MM.1S (cell line): Measurements from ENCODE around the gene COPE.

Source experiments
- DNase-seq: peaks from one replicate; pipeline ENCODE4 v3.0.0-alpha.2; 2015
- H2AFZ ChIP-seq: fragments of 300-600 bp; sonication (generic); 2 replicates; pipeline ENCODE4 v1.6.0; 2016; ENCODE audit warnings: antibody characterized with exemption, low read length
- H3F3A ChIP-seq: fragments of 300-600 bp; sonication (generic); 2 replicates; pipeline ENCODE4 v1.6.1; 2016; ENCODE audit warnings: mild to moderate bottlenecking, antibody characterized with exemption, low read length, moderate library complexity, mixed read lengths; ENCODE audit not compliant: insufficient read depth
- H3K27ac ChIP-seq: fragments of 300-600 bp; sonication (generic); 2 replicates; pipeline ENCODE4 v1.5.1; 2016; ENCODE audit warnings: mild to moderate bottlenecking, low read length
- H3K27me3 ChIP-seq: fragments of 300-600 bp; sonication (generic); replicated peaks from 2 replicates; pipeline ENCODE4 v1.6.0; 2016; ENCODE audit warnings: low read length; ENCODE audit not compliant: insufficient read depth
- H3K36me3 ChIP-seq: fragments of 300-600 bp; sonication (generic); replicated peaks from 2 replicates; pipeline ENCODE4 v1.6.1; 2016; ENCODE audit warnings: mild to moderate bottlenecking, low read length, mixed read lengths; ENCODE audit not compliant: insufficient read depth
- H3K4me1 ChIP-seq: fragments of 300-600 bp; sonication (generic); 2 replicates; pipeline ENCODE4 v1.6.1; 2016; ENCODE audit warnings: low read length, mixed read lengths
- H3K4me2 ChIP-seq: fragments of 300-600 bp; sonication (generic); 2 replicates; pipeline ENCODE4 v1.6.0; 2016; ENCODE audit warnings: low read depth, low read length
- H3K4me3 ChIP-seq: fragments of 300-600 bp; sonication (generic); 2 replicates; pipeline ENCODE4 v1.5.1; 2016; ENCODE audit warnings: low read length, mixed read lengths
- H3K79me2 ChIP-seq: fragments of 300-600 bp; sonication (generic); 2 replicates; pipeline ENCODE4 v1.6.1; 2016; ENCODE audit warnings: mixed run types, low read length, mixed read lengths
- H3K9ac ChIP-seq: fragments of 300-600 bp; sonication (generic); 2 replicates; pipeline ENCODE4 v1.6.1; 2016; ENCODE audit warnings: low read length, mixed read lengths
- H3K9me2 ChIP-seq: fragments of 300-600 bp; sonication (generic); replicated peaks from 2 replicates; pipeline ENCODE4 v1.6.1; 2016; ENCODE audit warnings: mild to moderate bottlenecking, low read length, mixed read lengths; ENCODE audit not compliant: insufficient read depth
- H3K9me3 ChIP-seq: fragments of 300-600 bp; sonication (generic); replicated peaks from 2 replicates; pipeline ENCODE4 v1.6.1; 2016; ENCODE audit warnings: mild to moderate bottlenecking, low read length, mixed read lengths; ENCODE audit not compliant: insufficient read depth
- H4K20me1 ChIP-seq: fragments of 300-600 bp; sonication (generic); 2 replicates; pipeline ENCODE4 v1.6.1; 2016; ENCODE audit warnings: mild to moderate bottlenecking, low read length, moderate library complexity, mixed read lengths; ENCODE audit not compliant: insufficient read depth
- CTCF ChIP-seq: fragments of 300-600 bp; sonication (generic); IDR thresholded peaks from 2 replicates; pipeline ENCODE4 v1.5.1; 2016; ENCODE audit warnings: antibody characterized with exemption, low read length, mixed read lengths
- EZH2 ChIP-seq: fragments of 300-600 bp; sonication (generic); optimal IDR thresholded peaks from 2 replicates; pipeline ENCODE3; 2017; ENCODE audit warnings: low read depth, mild to moderate bottlenecking, antibody characterized with exemption, low read length, mixed read lengths
- EZH2phosphoT487 ChIP-seq: fragments of 300-600 bp; sonication (generic); IDR thresholded peaks from 2 replicates; pipeline ENCODE4 v1.6.1; 2018; ENCODE audit warnings: antibody characterized with exemption, low read length

Gene COPE

GRCh38 chr19:18855647-18856384, 63.4 kb downstream of the COPE start:
- no peaks in the 10 kb centered on the region for H3K9me2 ChIP-seq
- H3K4me1 ChIP-seq, result peaks cover 20% of the 10 kb centered on the region
- H3K9ac ChIP-seq, result no peak overlapping the region
- H2AFZ ChIP-seq, result no peak overlapping the region
- no peaks in the 10 kb centered on the region for H4K20me1 ChIP-seq
- no peak overlapping the region for H3K4me3 ChIP-seq
- peaks cover 9% of the 10 kb centered on the region; the same call in 1 of the 2 replicates for H3F3A ChIP-seq
- no peaks in the 10 kb centered on the region for H3K9me3 ChIP-seq
- H3K79me2 ChIP-seq, result peaks cover 86% of the 10 kb centered on the region
- peaks cover 32% of the 10 kb centered on the region for H3K36me3 ChIP-seq
- DNase-seq, result no peak
- no peak overlapping the region for H3K27ac ChIP-seq
- no peak for TF ChIP-seq EZH2phosphoT487
- TF ChIP-seq CTCF, result no peak
- TF ChIP-seq EZH2, result no peak
- no peak overlapping the region for H3K4me2 ChIP-seq
- H3K27me3 ChIP-seq, result no peaks in the 10 kb centered on the region

- no peak for TF ChIP-seq CTCF
- TF ChIP-seq EZH2, result no peak
- no peak for TF ChIP-seq EZH2phosphoT487
- no peak for DNase-seq
- H3K27ac ChIP-seq, result no peak overlapping the region
- no peaks in the 10 kb centered on the region for H3K27me3 ChIP-seq
- no peaks in the 10 kb centered on the region for H3K9me2 ChIP-seq
- H3K36me3 ChIP-seq, result peaks cover 31% of the 10 kb centered on the region
- no peak overlapping the region for H2AFZ ChIP-seq
- H3K4me1 ChIP-seq, result peaks cover 12% of the 10 kb centered on the region
- H3K9ac ChIP-seq, result no peak overlapping the region
- peaks cover under 1% of the 10 kb centered on the region; the same call in 1 of the 2 replicates for H4K20me1 ChIP-seq
- no peak overlapping the region for H3K4me2 ChIP-seq
- H3K9me3 ChIP-seq, result no peaks in the 10 kb centered on the region
- peaks cover 88% of the 10 kb centered on the region for H3K79me2 ChIP-seq
- no peak overlapping the region for H3K4me3 ChIP-seq
- H3F3A ChIP-seq, result 0 out of 2 replicates have a peak, but pooled peaks cover 4% of the 10 kb centered on the region
Measured at GRCh38 chr19:18854982-18855381, 64.2 kb downstream of the COPE start.

DNA sequence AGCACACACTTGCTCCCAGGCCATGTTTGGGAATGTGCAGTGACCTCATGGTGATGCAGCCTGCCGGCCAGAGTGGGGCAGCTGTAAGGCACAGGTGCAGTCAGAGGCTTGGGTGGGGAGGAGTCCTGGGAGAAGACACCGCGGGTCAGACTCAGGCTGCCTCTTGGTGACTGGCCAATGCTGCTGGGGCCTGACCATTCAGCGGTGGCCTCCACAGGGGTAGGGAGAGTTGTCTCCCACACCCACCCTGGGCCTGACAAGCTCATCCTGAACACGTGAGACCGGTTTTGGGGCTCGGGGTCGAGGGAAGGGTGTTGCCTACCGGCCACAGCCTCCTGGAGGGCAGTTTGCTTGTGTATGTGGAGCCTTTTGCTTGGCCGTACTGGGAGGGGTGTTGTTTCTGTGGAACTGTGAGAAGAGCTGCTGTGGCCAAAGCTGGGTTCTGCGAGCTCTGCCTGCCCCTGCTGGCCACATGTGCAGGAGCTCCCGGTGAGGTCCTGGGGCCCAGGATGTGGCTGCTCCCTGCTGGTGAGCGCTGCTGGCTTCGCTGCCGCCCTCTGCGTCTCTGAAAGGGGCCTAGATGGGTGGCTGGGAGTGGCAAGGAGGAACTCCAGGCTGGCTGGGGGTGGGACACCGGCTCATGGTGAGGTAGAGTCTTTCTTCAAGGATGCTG, 65.3 kb downstream of the COPE start:
- Histone ChIP-seq H3K9ac (no peak overlapping the region), H3F3A (no peaks in the 10 kb centered on the region), H3K4me1 (peaks cover 11% of the 10 kb centered on the region), H3K36me3 (peaks cover 28% of the 10 kb centered on the region), H3K79me2 (peaks cover 88% of the 10 kb centered on the region), H3K4me3 (no peak overlapping the region), H2AFZ (no peak overlapping the region), H4K20me1 (peaks cover 12% of the 10 kb centered on the region), H3K27me3 (no peaks in the 10 kb centered on the region), H3K9me3 (no peaks in the 10 kb centered on the region), H3K27ac (no peak overlapping the region), H3K4me2 (no peak overlapping the region), H3K9me2 (no peaks in the 10 kb centered on the region)
- TF ChIP-seq EZH2 (no peak), EZH2phosphoT487 (no peak), CTCF (no peak)
- no peak for DNase-seq
